HG02885 (cell line): ENCODE results near the gene TNF.
"Not testable (repeated sequence)": the region's sequence is repeated elsewhere in the genome, so short reads cannot be mapped to it uniquely, and the experiment has no call there.

Source experiments
- ATAC-seq: cut with Tn5 transposase; IDR thresholded peaks from one replicate; pipeline ENCODE4 v1.9.1; 2021; ENCODE audit warnings: mild to moderate bottlenecking; ENCODE audit not compliant: unreplicated experiment, poor library complexity

The TNF gene

DNA sequence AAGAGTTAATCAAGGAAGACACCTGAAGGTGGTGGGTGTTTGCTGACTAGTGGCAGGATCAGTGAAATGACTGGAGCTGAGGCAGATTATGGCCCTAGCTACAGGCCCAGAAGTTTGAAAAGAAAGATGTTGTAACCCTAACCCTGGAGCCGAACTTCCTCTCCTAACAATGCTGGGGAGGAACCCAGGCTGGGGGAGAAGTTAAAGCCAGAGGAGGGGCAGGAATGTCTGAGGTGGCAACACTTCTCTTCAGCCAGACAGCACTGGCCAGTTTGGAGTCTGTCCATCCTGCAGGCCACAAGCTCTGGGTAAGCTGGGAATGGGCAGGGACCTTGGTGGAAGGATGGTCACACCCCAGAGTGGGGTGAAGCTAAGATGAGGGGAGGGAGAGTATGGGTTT, 10.6 kb downstream of the TNF start, which contains the start of gene LST1:
LST1 (plus strand) TSS at position 270 of the 400 bp plus-strand sequence. CDS start 1,023 bp downstream, outside the sequence.
- ATAC-seq: no peak

DNA sequence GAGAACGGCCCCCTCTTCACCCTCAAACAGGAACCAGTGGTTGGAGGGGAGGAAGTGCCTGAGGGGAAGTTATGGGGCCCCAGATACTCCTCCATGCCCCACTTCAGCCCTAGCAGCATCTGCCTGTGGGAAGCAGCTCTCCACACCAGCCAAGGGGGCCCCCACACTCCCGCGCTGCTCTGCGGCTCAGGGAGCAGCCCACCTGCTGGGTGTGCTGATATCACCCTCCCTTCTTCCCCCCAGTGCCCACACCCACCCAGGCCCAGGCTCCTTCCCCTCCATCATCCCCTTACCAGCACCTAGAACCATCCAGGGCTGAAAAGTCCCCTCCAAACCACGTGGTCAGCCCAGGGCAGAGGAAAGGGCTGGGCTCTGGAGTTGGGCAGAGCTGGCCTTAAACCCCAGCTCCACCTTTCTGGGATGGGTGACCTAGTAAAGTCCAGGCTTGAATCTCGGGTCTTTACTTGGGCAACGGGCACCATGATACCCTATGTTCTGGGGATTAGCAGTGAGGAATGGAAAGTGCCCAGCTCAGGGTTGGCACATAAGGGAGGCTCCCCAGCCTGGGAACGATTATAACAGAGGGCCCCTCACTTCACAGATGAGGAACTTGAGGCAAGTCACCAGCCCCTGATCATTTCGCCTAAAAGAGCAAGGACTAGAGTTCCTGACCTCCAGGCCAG, 11.4 kb downstream of the TNF start:
- ATAC-seq: no peak

DNA sequence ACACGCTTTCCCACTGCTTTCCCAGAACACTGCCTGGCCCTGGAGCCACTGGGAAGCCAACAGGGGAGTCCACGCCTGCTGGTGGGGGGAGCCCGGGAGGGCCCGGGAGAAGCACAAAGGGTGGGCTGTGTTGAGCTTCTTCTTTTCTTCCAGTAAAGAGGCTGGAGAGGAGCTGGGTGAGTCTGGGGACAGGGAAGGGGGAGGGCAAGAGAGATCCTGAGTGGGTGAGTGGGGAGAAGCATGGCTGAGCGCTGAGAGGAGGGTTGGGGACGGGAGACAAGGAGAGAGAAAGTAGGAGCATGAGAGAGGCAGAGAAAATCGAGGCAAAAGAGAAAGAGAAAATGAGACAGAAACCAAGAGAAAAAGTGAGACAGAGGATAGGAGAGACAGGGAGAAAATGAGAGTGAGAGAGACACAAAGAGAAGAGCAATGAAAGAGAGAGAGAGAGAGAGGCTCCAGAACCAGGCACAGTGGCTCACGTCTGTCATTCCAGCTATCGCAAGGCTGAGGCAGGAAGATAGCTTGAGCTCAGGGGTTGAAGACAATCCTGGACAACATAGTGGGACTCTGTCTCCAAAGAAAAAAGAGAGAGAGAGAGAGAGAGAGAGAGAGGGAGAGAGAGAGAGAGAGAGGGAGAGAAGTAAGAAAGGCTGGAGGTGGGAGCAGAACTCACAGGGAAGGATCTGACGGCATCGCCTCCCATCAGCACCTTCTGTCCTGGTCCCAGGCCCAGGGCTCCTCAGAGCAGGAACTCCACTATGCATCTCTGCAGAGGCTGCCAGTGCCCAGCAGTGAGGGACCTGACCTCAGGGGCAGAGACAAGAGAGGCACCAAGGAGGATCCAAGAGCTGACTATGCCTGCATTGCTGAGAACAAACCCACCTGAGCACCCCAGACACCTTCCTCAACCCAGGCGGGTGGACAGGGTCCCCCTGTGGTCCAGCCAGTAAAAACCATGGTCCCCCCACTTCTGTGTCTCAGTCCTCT, 12.7 kb downstream of the TNF start:
- ATAC-seq: no peak

GRCh38 chr6:31588871-31589650, 13.7 kb downstream of the TNF start:
- ATAC-seq: no peak

- not testable (repeated sequence) for ATAC-seq
Observed at GRCh38 chr6:31590691-31591090, 15.3 kb downstream of the TNF start.

- ATAC-seq: no peak
Observed at GRCh38 chr6:31592396-31592771, 17.0 kb downstream of the TNF start.

DNA sequence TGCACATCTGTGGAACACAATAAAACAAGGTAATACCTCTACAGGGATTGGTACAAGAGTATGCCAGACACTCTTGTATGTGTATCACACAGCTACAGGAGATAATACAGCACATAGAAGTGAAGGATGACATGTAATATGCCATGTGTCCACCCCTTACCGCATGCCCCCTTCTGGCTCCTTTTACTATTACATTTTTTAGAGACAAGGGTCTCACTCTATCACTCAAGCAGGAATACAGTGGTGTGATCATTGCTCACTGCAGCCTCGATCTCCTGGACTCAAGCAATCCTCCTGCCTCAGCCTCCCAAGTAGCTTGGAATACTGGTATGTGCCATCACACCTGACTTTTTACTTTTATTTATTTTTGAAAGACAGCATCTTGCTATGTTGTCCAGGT, 21.6 kb downstream of the TNF start:
- no peak for ATAC-seq

DNA sequence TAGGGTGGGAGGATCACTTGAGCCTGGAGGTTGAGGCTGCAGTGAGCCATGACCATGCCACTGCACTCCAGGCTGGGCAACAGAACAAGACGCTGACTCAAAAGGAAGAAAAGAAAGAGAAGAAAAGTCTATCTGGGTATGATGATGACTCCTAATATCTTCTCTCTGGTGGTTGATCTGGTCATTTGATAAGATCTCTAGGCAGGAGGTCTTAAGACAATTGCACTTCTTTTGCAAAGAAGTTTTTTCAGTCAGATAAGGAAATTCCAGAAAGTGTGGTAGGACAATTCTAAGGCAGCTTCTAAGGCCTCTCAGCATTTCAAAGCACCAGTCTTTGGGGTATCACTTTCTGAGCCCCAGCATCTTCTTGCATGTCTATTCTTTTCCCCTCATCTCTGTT, 32.0 kb downstream of the TNF start:
- ATAC-seq: no peak

DNA sequence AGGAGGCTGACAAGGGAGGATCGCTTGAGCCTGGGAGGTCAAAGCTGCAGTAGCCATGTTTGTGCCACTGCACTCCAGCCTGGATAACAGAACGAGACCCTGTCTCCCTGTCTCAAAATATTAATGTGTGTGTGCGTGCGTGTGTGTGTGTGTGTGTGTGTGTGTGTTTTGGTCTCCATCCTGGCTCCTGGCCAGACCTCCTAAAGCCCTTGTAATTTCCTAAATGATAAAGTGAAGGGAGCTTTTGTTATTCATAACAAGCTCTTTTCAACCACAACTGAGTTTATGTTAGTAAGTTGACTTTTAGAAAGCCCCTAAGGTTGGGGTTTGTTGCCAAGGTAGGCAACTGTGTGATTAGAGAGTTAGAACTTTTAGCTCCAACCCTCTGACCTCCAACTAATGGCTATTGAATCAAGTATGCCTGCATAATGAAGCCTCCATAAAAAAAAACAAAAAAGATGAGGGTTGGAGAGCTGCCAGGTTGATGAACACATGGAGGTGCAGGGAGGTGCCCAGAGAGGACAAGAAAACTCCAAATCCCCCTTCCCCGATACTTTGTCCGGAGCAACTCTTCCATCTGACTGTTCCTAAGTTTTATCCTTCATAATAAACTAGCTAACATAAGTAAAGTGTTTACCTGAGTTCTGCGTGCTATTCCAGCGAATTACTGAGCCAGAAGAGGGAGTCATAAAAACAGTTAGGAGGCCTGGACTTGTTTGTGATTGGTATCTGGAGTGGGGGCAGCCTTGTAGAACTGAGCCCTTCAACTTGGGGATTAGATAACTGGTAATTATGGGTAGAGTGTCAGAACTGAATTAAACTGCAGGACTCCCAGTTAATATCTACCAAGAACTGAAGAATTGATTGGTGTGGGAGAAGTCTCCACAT, 34.4 kb downstream of the TNF start:
- no peak for ATAC-seq

DNA sequence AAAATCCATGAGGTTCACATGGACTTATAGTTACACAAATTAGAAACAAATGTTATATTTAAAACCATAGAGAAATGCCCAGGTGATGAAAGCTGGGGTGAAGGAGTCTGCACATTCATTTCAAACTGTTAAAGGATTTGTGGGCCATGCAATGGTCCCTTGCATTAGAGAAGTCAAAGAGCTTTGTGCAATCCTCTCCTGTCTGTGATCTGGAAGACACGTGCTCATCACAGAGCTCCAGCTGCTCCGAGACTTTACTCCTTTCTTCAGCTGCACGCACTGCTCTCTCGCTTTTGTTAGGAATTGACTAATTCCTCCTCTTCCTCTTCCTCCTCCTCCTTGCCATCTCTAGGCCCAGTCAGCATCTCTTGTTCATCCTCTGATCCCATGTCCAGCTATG, 35.6 kb downstream of the TNF start:
- ATAC-seq: no peak

DNA sequence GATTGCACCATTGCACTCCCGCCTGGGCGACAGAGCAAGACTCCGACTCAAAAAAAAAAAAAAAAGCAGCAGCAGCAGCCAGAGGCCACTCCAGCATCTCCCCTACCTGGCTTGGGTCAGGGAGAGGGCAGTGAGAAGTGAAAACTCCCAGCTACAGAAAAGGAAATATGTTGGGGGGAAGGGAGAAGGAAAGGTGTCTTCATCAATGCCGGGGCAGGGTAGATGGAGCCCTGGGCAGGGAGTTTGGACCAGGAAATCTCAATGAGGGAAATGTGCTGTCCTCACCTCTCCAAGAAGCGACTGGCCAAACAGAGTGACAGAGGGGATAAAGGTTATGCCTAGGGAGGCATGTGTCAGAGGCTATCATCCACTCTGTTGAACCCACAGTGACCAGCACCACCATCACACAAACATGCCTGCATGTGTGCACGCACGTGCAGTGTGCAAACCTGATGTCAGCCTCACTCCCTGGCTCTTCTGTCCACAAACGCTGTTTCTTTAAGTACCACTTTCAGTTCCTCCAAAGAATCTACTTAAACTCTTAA, 38.8 kb downstream of the TNF start:
- ATAC-seq: no peak

DNA sequence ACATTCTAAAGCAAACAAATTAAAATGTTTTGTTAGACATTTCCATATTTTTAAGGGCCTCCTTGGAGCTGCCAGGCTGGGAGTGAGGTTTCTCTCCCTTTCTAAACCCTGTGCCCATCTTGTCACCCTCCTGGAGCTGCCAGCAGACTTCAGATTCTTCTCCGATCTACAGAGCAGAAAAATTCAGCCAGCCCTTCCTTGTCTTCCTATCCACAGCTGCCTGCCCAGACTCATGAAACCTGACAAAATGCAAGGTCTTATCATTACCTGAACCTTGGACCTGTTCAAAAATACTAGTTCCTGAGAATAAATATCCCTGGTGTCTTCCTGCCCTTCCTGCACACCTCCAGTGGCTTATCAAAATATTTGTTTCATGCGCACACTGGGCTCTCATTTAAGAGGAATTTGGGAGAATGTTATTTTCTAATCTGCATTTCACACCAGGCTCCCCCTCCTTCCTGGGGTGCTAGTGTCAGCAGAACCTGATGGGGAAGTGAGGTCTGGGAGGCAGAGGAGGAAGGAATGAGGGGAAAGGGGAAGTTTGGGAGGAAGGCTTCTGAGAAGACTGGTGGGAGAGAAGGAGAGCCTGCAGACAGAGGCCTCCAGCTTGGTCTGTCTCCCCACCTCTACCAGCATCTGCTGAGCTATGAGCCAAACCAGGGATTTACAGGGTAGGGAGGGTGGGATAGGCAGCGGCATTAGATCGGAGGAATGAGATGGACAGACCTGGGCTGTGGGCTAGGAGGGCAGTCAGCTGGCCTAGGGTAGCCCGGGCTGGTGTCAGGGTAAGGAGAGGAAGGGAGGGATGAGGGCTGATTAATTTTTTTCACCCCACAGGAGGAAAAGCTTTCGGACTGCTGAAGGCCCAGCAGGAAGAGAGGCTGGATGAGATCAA, 39.6 kb downstream of the TNF start, which contains the start of gene AIF1:
AIF1 (plus strand) TSS at position 551 of the 895 bp plus-strand sequence; CDS start at position 647, 96 bp downstream.
- ATAC-seq: no peak

GRCh38 chr6:31615748-31616147, 40.4 kb downstream of the TNF start:
- ATAC-seq: no peak

DNA sequence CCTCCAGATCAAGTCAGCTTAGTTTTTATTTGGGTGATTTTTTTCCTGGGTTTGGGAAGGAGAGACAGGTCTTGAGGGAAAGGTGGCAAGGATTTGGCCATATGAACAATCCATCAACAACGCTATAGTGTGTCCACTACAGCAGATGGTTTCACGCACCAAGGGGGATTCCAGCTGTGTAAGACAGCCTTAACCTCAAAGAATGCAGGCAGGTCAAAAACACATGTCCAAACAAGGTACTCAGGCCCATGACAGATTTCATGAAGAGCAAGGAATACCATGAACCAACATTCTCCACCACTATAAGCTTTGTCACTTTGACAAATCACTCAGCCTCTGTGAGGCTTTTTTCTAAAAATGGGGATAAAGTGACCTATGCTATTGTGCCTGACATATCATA, 41.6 kb downstream of the TNF start:
- no peak for ATAC-seq

DNA sequence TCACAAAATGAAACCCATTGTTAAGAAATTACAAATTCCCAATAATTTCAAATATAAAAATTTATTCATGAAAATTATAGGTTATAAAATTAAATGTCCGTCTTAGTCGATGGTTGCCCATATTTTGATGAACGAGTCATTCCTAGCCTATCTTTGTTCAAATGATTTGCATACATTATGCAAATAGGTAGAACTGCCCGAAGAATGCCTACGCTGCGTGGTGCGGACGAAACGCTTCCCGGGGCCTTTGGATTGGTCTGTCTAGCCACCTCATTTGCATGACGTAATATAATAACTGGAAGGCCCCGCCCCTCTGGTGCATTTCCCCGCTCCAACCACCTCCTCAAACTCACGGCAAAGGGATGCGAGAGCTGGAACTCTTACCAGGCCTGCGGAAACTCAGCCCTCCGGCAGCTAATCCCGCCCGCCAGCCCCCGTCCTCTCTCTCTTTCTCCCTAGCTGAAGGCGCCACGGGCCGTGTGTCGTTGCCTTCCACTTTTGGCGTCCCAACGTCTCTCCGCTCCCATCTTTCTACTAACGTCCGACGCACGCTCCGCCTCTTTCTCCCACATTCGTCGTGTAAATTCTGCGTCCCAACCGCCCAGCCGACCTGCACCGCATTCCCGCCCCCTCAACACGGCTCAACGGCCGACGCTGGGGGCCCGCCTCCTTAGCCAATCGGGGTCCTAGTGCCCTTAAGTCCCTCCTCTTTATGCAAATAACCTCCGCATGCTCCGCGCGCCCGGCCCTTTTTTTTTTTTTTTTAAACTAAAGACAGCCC, 44.6 kb downstream of the TNF start:
- ATAC-seq: peak; percentile 85

DNA sequence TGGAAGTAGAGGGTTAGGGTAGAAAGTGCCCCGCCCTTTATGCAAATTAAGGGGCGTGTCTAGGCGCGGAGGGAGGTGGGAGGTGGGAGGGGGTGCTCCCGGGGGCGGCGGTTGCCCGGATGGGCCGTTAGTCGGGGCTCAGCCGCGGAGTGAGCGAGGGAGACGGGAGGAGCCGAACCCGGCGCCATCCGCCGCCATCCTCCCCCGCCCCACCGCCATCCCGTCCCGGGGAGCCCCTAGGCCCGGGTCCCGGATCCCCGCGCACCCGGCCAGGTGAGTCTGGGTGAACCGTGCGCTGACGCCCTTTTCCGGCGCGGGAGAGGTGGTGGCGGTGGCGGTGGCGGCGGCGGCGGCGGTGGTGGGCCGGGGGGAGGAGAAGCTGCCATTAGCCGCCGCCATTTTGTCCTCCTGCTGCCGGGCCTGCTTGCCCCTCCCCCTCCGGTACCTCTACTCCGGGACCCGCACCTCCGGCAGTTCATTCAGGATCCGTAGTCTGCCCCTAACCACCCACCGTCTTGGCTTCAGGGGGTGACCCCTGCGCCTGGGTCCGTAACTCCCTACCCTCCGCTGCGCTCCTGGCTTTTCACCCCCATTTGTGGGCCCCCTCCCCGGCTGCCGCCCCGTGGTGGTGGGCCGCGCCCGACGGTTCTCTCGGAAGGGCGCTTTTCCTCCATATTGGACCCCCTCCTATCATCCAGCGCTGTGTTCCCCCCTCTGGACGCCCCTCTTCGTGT, 45.4 kb downstream of the TNF start, which contains the start of gene PRRC2A:
PRRC2A (plus strand) TSS at position 130 of the 734 bp plus-strand sequence. CDS start 2,075 bp downstream, outside the sequence.
- ATAC-seq: peak; percentile 65
